Measurements from ENCODE around the gene SHE. TPM values are rescaled to one million over a fixed set of nuclear protein-coding genes. Genes with fewer than 3 reads are reported as not detected.

Gene SHE
- total RNA-seq, 1 experiment from 2014 or later, result not detected

DNA sequence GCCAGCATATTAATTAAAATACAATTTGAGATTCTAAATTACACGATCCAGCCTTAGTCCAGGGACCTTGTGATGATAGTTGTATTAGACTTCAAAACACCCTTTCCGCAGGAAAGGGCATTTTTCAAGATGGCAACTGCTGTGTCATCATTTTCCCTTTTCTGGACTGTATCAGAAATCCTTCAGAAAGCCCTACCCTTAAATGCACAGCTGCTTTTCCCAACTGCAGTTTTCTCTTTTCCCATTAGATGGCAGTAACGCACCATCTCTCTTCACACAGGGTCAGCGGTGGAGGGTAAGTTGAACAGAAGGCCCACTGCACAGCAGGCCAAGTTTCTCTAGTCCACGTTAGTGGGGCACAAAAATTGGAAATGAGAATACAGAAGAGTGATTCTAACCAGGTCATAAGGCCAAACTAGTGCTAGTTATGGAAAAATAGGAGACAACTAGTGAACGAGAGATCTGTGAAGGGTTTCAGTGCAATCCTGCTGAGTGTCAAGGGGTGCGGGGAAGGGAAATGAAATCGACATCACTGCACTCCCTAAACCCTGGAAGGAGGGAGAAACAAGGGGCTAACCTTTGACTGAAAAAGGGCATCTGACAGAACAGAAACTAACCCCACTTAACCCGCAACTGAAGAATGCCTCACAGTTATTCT is 22.3 kb downstream of the SHE start:
- peak; percentile 88 for DNase-seq (ENCODE audit: low read depth)

DNA sequence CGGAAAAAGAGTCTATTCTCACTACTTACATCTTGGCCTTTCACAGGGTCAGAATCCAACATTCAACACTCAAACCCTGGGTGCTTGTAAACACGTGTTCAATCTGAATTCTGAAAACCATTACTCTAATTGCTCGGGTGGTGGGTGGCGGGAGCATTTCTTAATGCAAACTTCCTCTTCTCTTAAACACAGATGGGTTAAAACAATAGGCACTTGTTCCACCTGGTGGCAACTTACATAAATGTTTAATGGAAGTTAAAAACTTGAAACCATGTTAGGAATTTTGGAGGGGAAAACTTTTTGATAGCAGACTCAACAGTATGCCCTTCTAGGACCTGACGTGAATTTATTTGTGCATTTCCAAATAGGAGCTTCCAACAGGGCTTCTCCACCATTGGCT is 23.6 kb downstream of the SHE start:
- no peak for DNase-seq (ENCODE audit: low read depth)

DNA sequence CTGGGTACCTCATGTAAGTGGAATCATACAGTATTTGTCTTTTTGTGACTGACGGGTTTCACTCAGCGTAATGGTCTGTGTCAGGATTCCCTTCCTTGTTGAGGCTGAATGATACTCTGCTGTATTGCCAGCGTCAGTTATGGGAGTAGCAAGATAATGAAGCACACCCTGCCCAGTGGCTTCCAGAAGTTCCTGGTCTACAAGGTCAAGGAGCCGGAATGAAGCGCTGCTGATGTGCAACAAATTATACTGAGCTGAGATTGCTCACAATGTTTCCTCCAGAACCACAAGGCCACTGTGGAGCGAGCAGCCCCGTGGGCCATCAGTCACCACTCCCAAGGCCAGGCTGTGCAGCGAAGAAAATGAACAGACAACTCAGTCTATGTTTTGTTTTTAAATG is 24.2 kb downstream of the SHE start:
- no peak for DNase-seq (ENCODE audit: low read depth)

DNA sequence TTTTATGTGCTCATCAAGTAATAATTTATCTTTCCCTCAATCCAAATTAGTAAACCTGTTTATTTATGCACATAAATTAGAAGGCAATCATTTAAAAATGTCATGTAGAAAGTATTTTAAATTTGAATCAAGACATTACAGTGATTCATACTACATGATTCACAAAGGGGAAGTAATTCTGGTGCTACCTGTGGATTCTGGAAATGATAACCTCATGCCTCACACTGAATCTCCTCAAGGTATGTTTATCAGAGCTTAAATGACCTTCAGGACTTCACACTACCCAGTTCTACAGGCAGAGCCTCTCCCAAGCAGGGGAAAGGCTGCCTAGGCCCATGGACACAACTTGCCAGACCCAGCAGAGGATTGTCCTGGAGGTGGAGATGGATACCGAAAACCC is 25.4 kb downstream of the SHE start:
- no peak for DNase-seq (ENCODE audit: low read depth)

DNA sequence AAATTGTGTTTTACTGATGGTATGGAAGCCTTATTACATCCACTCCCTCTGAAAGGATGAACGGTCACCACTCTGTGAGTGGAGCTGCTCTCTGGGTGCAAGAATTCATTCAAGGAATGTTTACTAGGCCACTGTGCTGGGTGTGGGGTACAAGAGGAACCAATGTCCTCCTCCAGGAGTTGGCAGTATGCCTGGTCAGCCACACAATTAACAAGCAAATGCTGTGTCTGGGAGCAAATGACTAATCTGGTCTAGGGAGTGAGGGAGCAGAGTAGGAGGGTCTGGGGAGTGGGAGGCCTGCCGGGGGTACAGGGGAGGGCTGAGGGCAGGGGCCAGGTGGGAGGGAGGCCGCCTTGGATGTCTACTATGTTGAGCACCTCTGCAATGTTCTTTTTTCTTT is 27.4 kb downstream of the SHE start:
- peak; percentile 66 for DNase-seq (ENCODE audit: low read depth)

DNA sequence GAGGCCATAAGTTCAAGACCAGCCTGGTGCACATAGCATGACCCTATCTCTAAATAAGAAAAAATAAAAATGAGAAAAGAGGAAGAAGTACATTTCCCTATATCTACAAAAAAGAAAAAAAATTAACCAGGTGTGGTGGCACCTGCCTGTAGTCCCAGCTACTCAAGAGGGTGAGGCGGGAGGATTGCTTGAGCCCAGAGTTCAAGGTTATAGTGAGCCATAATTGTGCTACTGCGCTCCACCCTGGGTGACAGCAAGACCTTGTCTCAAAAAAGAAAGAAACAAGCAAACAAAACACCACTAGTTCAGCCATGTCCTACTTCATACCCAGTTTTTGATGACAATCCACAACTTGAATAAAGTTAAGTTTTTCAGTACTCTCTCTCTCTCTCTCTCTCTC is 30.9 kb downstream of the SHE start:
- DNase-seq (ENCODE audit: low read depth), result no peak

DNA sequence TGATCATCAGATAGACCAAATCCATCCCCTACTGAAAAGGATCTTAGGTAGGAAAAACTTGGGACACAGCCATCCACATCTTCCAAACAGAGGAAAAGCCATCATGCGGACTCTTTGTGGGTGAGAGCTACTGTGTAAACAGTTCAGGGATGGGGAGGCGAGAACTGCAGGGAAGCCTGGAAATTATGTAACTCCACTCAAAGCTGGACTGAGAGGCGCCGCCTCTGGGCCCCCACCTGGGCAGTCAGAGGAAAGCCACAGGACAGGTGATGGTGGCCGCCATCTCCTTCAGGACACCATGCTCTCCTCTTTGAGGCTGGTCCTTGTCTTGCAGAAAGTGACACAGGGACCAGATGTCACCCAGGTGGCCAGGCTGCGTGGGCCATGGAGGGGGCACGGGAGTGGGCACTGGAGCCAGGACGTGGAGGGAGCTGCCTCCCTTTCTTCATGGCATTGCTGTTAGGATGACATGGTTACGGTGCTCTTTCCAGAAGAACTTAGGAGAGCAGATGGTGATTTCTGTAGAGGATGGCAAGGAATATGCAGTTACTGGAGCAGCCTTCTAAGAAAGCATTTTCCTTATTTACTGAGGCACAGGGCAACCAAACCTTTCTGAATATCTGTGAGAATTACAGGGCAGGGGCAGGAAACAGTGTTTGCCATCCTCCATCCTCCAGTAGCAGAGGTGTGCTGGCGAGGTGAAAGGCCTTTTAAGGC is 32.2 kb downstream of the SHE start:
- DNase-seq (ENCODE audit: low read depth), result no peak

DNA sequence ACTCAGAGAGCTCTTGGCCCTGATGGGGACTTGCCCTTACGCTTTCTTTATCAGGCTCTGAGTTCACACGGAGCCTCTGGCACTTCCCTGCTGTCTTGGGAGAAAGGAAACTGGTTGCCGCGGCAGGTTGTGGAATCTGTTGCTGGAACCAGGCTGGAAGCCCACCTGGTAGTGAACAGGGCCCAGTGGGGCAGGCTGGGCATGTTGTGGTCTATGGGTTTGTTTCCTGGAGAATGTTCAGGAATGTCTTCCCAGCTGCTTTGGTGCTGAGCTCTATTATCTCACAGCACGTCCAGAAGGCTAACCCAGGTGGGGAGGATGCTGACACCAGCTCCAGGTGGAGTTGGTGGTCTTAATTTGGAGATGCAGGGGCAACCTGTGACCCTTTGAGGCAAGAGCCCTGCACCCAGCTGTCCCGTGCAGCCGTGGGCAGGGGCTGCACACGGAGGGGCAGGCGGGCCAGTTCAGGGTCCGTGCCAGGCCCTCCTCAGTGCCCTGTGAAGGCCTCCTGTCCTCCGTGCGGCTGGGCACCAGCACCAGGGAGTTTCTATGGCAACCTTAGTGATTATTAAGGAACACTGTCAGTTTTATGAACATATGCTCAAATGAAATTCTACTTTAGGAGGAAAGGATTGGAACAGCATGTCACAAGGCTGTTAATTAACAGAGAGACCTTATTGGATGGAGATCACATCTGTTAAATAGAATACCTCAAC is 33.5 kb downstream of the SHE start:
- no peak for DNase-seq (ENCODE audit: low read depth)

DNA sequence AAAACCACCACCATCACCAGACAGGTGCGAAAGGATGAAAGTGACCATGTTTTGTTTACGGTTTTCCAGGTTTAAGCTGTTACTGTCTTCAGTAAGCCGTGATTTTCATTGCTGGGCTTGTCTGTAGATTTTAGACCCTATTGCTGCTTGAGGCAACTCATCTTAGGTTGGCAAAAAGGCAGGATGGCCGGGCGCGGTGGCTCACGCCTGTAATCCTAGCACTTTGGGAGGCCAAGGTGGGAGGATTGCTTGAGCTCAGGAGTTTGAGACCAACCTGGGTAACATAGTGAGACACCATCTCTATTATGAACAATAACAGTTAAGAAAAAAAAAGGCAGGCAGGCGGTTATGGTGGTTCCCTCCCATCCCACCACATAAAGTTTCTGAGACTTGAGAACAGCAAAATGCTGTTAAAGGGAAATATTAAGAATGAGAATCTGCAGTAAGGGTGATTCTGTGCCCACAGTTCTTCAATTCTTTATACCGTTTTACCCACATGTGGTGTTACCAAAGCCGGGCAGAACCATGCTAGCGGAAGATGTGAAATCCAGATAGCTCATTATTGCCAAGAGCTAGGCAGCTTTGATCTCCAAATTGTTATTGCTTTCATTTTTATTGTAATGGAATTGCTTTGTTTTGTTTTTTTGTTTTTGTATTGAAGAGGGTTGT is 34.6 kb downstream of the SHE start:
- no peak for DNase-seq (ENCODE audit: low read depth)

DNA sequence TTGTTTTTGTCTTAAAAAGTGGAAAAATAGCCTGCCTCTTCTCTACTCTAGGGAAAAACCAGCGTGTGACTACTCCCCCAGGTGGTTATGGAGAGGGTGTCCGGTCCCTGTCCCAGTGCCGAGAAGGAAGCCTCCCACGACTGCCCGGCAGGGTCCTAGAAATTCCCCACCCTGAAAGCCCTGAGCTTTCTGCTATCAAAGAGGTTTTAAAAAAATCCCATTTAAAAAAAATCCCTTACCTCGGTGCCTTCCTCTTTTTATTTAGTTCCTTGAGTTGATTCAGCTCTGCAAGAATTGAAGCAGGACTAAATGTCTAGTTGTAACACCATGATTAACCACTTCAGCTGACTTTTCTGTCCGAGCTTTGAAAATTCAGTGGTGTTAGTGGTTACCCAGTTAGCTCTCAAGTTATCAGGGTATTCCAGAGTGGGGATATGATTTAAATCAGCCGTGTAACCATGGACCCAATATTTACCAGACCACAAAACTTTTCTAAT is 35.2 kb downstream of the SHE start:
- DNase-seq (ENCODE audit: low read depth), result no peak

DNA sequence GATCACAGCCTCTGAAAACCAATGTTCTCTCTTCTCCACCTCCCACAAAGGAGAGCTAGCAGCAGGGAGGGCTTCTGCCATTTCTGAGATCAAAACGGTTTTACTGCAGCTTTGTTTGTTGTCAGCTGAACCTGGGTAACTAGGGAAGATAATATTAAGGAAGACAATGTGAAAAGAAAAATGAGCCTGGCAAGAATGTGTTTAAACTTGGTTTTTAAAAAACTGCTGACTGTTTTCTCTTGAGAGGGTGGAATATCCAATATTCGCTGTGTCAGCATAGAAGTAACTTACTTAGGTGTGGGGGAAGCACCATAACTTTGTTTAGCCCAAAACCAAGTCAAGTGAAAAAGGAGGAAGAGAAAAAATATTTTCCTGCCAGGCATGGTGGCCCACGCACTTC is 36.0 kb downstream of the SHE start:
- DNase-seq (ENCODE audit: low read depth), result no peak

DNA sequence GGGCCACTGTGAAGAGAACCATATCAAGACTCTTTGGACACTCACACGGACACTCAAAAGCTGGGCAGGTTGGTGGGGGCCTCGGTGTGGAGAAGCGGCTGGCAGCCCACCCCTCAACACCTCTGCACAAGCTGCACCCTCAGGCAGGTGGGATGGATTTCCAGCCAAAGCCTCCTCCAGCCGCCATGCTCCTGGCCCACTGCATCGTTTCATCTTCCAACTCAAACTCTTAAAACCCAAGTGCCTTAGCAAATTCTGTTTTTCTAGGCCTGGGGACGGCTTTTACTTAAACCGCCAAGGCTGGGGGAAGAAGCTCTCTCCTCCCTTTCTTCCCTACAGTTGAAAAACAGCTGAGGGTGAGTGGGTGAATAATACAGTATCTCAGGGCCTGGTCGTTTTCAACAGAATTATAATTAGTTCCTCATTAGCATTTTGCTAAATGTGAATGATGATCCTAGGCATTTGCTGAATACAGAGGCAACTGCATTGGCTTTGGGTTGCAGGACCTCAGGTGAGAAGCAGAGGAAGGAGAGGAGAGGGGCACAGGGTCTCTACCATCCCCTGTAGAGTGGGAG is 36.5 kb downstream of the SHE start:
- no peak for DNase-seq (ENCODE audit: low read depth)

DNA sequence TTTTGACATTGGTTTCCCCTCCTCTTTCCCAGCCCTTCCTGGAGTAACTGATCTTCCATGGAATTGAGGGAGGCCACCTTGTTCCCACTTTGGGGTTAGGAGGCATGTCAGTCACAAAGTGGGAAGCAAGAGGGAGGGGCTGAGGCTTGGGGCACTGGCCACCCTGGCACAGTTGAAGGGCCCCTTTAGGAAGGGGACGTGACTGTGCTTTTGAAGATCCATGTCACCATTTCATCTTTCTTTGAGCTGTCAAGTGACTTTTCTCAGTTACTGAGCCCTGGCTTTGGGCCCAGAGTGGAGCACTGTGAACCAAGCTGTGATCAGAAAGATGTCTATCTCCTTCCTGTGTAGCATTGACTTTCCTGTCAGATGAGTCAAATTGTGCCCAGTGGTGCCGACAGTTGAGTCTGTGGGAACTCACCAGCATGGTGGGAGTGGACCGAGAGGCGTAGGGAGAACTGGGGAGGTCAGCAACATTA is 38.7 kb downstream of the SHE start:
- no peak for DNase-seq (ENCODE audit: low read depth)

DNA sequence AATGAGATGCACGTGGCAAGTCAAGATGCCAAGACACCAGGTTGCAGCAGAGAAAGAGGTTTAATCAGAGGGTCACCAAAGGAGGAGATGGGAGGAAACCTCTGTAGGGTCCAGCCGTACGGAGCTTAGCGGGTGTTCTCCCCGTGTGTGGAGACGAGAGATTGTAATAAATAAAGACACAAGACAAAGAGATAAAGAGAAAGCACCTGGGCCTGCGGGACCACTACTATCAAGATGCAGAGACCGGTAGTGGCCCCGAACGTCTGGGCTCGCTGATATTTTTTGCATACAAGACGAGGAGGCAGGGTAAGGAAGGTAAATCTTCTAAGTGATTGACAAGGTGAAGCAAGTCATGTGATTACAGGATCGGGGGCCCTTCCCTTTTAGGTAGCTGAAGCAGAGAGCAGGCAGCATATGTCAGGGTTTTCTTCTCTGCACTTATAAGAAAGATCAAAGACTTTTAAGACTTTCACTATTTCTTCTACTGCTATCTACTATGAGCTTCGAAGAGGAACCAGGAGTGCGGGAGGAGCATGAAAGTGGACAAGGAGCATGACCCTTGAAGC is 41.4 kb downstream of the SHE start:
- no peak for DNase-seq (ENCODE audit: low read depth)

DNA sequence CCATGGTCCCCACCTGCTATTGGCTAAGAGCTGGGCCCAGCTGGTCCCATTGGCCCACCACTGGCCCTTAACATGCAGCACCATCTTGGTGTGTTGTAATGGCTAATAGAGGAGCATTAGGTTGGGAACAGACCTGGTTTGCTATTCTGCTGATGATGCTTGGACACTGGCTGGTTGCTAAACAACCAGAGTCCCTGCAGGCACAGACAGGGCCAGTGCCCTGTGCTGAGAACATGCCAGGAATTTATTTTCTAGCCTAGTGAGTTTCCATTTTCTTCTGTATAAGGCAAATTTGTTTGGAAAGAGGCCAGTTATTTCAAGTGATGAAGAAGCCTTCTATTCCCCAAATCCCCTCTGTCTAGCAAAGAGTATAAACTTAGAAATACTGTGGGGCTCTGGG is 43.1 kb downstream of the SHE start:
- DNase-seq (ENCODE audit: low read depth), result no peak

DNA sequence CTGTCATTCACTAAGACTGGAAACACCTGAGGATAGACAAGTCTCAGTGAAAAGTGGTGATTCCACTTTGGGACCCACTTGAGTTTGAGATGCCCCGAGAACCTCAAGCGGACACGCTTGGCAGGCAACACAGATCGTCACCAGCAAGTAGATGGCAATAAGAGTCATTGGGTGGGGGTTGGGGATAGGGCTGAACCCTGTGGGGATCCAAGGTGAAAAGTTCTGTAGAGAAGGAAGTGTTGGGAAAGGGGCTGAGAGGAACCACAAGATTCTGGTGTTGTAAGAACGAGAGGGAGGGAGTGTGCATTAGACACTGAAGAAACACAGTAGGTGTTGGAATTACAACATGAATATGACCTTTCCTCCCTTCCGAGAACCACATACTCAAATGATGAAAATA is 45.6 kb downstream of the SHE start:
- DNase-seq (ENCODE audit: low read depth), result no peak

DNA sequence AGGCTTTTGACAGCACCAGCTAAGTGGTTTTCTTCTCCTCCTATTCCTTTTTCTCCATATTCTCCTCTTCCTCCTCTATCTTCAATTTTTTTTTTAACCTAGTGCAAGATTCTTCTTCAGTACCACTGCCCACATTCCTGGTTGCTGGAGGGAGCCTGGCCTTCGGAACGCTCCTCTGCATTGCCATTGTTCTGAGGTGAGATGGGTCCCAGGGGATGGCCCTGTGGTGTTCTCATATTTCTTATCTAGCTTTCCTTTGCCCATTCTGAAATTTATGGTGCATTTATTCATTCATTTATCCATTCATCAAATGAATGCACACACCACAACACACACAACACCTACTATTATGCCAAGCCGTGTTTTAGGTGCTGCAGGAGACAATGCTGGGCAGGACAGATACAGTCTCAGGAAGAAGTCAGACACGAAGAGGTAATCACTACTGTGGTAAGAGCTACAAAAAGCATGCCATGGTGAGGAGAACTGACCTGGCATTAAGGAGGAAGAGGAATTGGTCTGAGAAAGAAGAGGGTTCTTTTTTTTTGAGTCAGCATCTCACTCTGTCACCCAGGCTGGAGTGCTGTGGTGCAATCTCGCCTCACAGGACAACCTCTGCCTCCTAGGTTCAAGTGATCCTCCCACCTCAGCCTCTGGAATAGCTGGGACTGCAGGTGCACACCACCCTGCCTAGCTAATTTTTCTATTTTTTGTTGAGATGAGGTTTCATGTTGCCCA is 47.7 kb downstream of the SHE start:
- DNase-seq (ENCODE audit: low read depth), result no peak

DNA sequence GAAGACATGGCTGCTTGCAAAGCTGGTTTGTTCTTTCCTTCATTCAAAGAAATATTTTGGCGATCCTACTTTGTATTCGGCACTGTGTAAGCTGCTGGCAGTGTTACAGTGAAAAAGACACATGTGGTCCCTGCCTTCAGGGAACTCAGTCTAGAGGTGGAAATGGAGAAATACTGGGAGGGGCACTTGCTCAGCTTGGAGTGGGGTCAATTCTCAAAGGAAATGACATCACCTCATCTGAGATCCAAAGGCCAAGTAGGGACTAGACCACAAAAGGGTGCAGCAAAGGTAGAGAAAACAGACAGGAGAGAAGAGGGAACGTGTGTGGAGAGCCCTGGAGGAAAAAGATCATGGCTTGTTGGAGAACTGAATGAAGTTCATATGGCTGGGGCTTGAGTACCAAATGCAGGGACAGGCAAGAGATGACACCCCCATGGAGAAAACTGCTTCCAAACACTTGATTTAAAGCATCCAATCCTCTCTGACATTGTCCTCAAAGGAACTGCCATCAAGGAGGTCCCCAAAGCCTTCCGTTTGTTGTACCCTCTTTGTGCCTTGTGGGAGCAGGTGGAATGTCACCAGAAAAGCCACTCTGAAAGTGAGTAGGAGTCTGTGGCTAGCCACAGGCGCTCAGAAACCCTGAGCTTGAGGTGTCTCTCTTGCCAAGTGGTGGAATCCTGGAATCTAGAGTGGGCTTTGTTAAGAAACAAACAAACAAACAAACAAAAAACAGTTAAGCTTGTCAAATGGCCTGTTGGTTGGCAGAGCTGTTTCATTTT is 48.4 kb downstream of the SHE start:
- DNase-seq (ENCODE audit: low read depth), result no peak

DNA sequence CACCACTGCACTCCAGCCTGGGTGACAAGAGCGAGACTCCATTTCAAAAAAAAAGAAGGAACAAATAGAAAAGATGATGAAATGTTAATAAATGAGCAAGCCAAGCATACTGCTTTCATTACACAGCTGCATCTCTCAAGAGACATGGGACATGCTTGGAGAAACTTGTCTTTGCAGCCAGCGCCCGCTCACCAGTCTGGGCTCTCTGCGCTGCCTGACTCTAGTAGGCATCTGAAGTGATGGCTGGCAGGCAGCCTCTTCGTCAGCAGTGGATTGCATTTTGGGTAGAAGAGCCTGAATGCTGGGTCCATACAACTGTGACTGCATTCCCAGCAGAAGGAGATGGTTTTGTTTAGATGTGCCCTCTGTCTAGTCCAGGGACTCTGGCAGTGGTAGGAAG is 49.1 kb downstream of the SHE start:
- DNase-seq (ENCODE audit: low read depth), result no peak

DNA sequence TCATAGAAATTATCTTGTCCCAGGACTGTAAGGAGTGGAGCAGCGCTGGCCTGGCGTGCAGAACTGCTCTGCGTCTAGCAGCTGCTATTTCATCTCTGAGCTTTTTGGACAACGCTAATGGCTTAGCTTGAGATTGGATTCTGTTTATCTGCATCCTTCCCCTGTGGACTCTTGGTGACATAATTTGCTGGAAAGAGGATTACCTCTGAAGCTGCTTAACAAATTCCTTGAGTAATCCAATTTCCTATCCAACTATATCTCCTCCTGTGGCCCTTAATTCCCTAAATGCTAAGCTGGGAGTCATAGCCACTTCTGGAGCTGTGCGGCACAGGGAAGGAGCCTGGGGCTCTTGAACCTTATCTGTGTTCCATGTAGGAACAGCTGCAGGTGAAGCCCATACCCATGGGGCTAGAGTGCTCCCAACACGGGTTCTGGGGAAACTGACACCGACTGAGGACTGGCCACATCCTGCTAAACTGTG is 53.8 kb downstream of the SHE start:
- DNase-seq (ENCODE audit: low read depth), result no peak
